ENCODE data around the gene ACVR2A.

ACVR2A gene

GRCh38 chr2:147844697-147845410, at the start of gene ACVR2A:
TSS of gene ACVR2A (plus strand) at chr2:147845029. CDS start at chr2:147845153, 124 bp downstream.
- DNase-seq (ENCODE audit: low spot score) = peak; percentile 37

GRCh38 chr2:147800316-147800715, 44.5 kb upstream of the ACVR2A start:
- no peak for DNase-seq (ENCODE audit: low spot score)

GRCh38 chr2:147806846-147807245, 38.0 kb upstream of the ACVR2A start:
- DNase-seq (ENCODE audit: low spot score) = no peak

GRCh38 chr2:147808520-147808919, 36.3 kb upstream of the ACVR2A start:
- no peak for DNase-seq (ENCODE audit: low spot score)

- DNase-seq (ENCODE audit: low spot score) = no peak
Observed at GRCh38 chr2:147810883-147811765, 33.7 kb upstream of the ACVR2A start.

- no peak for DNase-seq (ENCODE audit: low spot score)
Observed at GRCh38 chr2:147818741-147819140, 26.1 kb upstream of the ACVR2A start.

GRCh38 chr2:147824620-147825019, 20.2 kb upstream of the ACVR2A start:
- DNase-seq (ENCODE audit: low spot score) = no peak

GRCh38 chr2:147826278-147827087, 18.3 kb upstream of the ACVR2A start:
- DNase-seq (ENCODE audit: low spot score) = no peak

- DNase-seq (ENCODE audit: low spot score) = no peak
Observed at GRCh38 chr2:147827088-147827375, 17.8 kb upstream of the ACVR2A start.

- DNase-seq (ENCODE audit: low spot score) = no peak
Observed at GRCh38 chr2:147829106-147829505, 15.7 kb upstream of the ACVR2A start.

- no peak for DNase-seq (ENCODE audit: low spot score)
Observed at GRCh38 chr2:147836099-147836498, 8.7 kb upstream of the ACVR2A start.

- no peak for DNase-seq (ENCODE audit: low spot score)
Observed at GRCh38 chr2:147843391-147843863, 1.4 kb upstream of the ACVR2A start.

- peak; percentile 85 for DNase-seq (ENCODE audit: low spot score)
Observed at GRCh38 chr2:147843864-147844696, 749 bp upstream of the ACVR2A start.

GRCh38 chr2:147845411-147845971, 662 bp downstream of the ACVR2A start:
- DNase-seq (ENCODE audit: low spot score) = peak; percentile 63

- no peak for DNase-seq (ENCODE audit: low spot score)
Observed at GRCh38 chr2:147846412-147847081, 1.7 kb downstream of the ACVR2A start.

GRCh38 chr2:147847746-147848391, 3.0 kb downstream of the ACVR2A start:
- no peak for DNase-seq (ENCODE audit: low spot score)

- no peak for DNase-seq (ENCODE audit: low spot score)
Observed at GRCh38 chr2:147850838-147851237, 6.0 kb downstream of the ACVR2A start.

- DNase-seq (ENCODE audit: low spot score) = no peak
Observed at GRCh38 chr2:147851244-147851930, 6.6 kb downstream of the ACVR2A start.

- DNase-seq (ENCODE audit: low spot score) = no peak
Observed at GRCh38 chr2:147854557-147855134, 9.8 kb downstream of the ACVR2A start.
